ENCODE data around the gene NALF2.

DNA sequence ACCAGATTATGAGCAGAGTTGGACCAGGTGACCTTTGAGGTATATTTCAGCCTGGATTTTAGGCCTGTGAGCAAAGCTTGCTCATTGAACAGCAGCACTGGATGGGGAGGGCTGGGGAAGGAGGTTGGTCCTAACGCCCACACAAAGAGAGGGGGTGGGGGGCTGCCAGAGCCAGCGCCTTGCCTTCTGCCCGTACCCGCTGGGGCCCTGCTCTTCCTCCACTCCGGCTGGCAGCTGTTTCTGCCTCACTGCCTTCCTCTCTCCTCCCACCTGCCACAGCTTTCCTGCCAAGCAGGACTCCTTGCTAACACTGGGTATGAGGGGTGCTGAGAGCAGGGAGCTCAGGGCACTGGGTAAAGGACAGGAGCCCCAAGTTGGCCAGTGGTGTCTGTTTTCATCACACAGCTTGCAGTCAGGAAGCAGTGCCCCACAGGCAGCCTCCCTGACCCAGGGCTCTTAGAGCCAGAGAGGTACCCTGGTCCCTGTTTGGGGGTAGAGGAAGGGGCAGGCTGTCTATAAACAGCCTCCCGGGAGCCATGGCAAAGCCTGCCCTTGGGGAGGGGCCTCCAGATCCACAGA, 6.1 kb downstream of the NALF2 start:
- TF ChIP-seq EZH2 (IDR thresholded peaks at IDR 0.05; ENCODE audit: insufficient read depth, poor library complexity, severe bottlenecking): no peak
- TF ChIP-seq EZH2phosphoT487 (IDR thresholded peaks at IDR 0.05; ENCODE audit: insufficient read depth, low read depth): no peak

Data from GM23248 (cell line).